Ishikawa (cell line): Measurements from ENCODE around the gene IL10RA.

Experiments used
- CEBPB ChIP-seq: IDR thresholded peaks from 2 replicates; pipeline ENCODE4 v1.6.1; 2012
- CREB1 ChIP-seq: IDR thresholded peaks from 2 replicates; pipeline ENCODE4 v1.6.1; 2012; ENCODE audit warnings: low read depth
- EGR1 ChIP-seq: IDR thresholded peaks from 2 replicates; pipeline ENCODE4 v1.6.1; 2012
- EP300 ChIP-seq: IDR thresholded peaks from 2 replicates; pipeline ENCODE4 v1.6.1; 2012; ENCODE audit warnings: borderline replicate concordance
- FOXM1 ChIP-seq: IDR thresholded peaks from 2 replicates; pipeline ENCODE4 v1.6.1; 2012; ENCODE audit warnings: low read depth, borderline replicate concordance
- NFIC ChIP-seq: IDR thresholded peaks from 2 replicates; pipeline ENCODE4 v1.6.1; 2012
- RAD21 ChIP-seq: IDR thresholded peaks from 2 replicates; pipeline ENCODE4 v1.6.1; 2012; ENCODE audit warnings: low read depth
- TAF1 ChIP-seq: IDR thresholded peaks from 2 replicates; pipeline ENCODE4 v1.6.1; 2012; ENCODE audit warnings: low read depth, mild to moderate bottlenecking
- TCF12 ChIP-seq: IDR thresholded peaks from 2 replicates; pipeline ENCODE4 v1.6.1; 2012; ENCODE audit warnings: low read depth
- TEAD4 ChIP-seq: IDR thresholded peaks from 2 replicates; pipeline ENCODE4 v1.6.1; 2012
- YY1 ChIP-seq: IDR thresholded peaks from 2 replicates; pipeline ENCODE4 v1.6.1; 2012; ENCODE audit warnings: low read depth
- ZBTB7A ChIP-seq: IDR thresholded peaks from 2 replicates; pipeline ENCODE4 v1.6.1; 2012; ENCODE audit warnings: low read depth
- TF ChIP-seq, protein P1 (sequence below): IDR thresholded peaks from 2 replicates; pipeline ENCODE4 v1.6.1; 2012; ENCODE audit warnings: low read depth, mild to moderate bottlenecking
- TF ChIP-seq, protein P2 (sequence below): IDR thresholded peaks from 2 replicates; pipeline ENCODE4 v1.6.1; 2012
- TF ChIP-seq, protein P3 (sequence below): IDR thresholded peaks from 2 replicates; pipeline ENCODE4 v1.6.1; 2012

Gene IL10RA

DNA sequence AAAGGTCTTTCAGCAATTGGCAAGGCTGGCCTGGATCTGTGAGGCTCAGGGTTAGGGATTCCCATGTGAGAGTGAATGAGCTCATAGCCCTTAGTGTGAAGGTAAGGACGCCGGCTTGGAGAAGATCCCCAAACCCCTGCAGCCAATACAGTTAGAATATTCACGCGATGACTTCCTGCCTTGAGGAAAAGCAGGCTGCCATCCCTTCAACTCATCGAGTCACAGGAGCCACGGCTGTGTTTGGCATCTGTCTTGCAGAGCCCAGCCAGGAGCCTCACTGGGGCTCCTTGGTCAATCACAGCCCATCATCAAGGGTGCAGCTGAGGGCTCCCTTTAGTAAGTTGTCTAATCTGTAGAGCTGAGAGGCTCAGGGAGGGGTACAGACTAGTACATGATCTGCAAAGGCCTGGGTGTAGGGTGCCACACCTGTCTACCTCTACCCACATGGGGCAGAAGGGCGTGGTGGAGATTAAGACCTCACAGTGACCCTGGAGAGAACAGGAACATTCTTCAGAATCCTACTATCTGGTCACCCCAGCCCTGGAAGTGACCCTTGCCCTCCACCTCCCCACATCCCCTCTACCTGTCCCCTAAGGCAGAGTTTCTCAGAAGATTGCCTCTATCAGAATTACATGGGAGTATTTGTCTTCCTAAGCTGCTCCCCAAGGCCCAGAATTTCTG lies 18.5 kb downstream of the IL10RA start:
- TF ChIP-seq ZBTB7A (no peak), YY1 (no peak), TEAD4 (no peak), RAD21 (no peak), TAF1 (no peak)

DNA sequence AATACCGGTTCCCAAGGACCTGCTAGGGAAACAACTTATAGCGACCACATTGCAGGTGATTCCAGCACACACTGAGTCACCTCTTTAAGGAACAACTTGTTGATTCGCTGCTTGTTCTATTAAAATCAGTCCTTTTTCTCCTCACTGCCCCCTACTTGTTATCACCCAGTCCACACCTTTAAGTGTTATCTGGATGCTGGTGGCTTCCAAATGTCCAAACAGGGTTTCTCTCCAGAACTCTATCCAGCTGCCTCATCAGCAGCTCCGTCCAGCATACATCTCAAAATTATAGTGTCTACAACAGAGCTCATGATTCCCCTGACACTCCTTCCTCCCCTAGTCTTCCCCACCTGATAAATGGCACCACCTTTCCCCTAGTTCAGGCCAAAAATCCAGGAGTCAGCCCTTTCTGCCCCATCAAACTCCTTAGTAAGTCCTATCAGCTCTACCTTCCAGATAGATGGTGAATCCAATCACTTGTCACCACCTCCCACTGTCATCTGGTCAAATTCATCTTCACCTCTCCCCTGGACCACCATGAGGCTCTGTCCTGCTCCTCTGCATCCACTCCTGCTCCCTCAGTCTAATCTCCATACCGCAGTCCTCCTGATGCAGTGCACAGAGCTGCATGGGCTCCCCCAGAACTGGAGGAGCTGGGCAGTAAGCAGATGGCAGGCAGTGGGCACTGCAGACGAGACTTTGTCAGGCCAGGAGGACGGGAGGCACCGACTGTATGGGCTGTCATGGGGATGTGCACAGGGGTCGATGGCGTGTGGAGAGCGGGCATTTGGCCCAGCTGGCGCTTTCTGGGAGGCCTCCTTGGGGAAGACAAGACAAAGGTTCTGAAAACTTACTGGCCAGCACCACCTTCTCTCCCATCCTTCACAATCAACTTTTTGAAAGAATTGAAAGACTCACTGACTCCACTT lies 19.3 kb downstream of the IL10RA start:
- TF ChIP-seq, protein P1, sequence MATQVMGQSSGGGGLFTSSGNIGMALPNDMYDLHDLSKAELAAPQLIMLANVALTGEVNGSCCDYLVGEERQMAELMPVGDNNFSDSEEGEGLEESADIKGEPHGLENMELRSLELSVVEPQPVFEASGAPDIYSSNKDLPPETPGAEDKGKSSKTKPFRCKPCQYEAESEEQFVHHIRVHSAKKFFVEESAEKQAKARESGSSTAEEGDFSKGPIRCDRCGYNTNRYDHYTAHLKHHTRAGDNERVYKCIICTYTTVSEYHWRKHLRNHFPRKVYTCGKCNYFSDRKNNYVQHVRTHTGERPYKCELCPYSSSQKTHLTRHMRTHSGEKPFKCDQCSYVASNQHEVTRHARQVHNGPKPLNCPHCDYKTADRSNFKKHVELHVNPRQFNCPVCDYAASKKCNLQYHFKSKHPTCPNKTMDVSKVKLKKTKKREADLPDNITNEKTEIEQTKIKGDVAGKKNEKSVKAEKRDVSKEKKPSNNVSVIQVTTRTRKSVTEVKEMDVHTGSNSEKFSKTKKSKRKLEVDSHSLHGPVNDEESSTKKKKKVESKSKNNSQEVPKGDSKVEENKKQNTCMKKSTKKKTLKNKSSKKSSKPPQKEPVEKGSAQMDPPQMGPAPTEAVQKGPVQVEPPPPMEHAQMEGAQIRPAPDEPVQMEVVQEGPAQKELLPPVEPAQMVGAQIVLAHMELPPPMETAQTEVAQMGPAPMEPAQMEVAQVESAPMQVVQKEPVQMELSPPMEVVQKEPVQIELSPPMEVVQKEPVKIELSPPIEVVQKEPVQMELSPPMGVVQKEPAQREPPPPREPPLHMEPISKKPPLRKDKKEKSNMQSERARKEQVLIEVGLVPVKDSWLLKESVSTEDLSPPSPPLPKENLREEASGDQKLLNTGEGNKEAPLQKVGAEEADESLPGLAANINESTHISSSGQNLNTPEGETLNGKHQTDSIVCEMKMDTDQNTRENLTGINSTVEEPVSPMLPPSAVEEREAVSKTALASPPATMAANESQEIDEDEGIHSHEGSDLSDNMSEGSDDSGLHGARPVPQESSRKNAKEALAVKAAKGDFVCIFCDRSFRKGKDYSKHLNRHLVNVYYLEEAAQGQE = no peak
- no peak for TF ChIP-seq TCF12
- TF ChIP-seq RAD21 = no peak
- TF ChIP-seq EP300 = no peak

DNA sequence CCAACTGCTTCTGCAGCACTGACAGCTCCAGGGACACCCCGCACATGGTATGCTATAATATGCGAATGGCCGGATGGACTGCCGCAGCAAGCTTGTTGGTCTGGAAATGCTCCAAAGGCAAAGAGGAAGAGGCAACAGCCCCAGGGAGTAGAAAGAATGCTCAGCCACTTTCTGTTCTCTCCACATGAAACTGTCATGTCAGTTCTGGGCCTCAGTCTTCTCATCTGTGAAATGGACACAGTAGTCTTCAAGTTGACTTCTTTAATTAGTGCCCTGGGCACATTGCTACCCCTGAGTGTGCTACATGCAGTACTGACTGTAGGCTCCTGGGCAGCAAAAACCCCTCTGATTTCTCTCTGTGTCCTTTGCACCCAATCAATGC lies 19.9 kb downstream of the IL10RA start:
- TF ChIP-seq FOXM1 (no peak), NFIC (no peak), YY1 (no peak), RAD21 (no peak), EGR1 (no peak), TCF12 (no peak), EP300 (no peak), CEBPB (no peak), TAF1 (no peak)
- TF ChIP-seq, protein P2, sequence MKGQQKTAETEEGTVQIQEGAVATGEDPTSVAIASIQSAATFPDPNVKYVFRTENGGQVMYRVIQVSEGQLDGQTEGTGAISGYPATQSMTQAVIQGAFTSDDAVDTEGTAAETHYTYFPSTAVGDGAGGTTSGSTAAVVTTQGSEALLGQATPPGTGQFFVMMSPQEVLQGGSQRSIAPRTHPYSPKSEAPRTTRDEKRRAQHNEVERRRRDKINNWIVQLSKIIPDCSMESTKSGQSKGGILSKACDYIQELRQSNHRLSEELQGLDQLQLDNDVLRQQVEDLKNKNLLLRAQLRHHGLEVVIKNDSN = no peak
- TF ChIP-seq, protein P3, sequence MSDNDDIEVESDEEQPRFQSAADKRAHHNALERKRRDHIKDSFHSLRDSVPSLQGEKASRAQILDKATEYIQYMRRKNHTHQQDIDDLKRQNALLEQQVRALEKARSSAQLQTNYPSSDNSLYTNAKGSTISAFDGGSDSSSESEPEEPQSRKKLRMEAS = no peak
- TF ChIP-seq, protein P1 = no peak

DNA sequence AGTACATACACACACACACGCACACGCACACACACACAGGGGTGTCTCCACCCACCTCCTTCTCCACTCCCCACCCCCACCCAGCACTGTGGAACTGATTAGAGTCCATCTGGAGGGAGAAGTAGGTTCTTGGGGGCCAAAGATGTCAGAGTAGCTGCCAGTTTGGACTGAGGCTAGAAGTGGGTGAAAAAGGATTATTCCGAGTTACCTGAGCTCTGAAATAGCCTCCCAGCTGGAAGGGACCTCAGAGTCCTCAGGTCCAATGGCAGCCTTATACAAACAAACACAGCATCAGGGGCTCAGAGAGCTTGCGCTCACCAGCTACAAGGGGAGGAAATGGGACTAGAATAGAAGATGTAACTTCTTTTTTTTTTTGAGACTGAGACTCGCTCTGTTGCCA lies 20.8 kb downstream of the IL10RA start:
- no peak for TF ChIP-seq RAD21
- TF ChIP-seq TAF1 = no peak

DNA sequence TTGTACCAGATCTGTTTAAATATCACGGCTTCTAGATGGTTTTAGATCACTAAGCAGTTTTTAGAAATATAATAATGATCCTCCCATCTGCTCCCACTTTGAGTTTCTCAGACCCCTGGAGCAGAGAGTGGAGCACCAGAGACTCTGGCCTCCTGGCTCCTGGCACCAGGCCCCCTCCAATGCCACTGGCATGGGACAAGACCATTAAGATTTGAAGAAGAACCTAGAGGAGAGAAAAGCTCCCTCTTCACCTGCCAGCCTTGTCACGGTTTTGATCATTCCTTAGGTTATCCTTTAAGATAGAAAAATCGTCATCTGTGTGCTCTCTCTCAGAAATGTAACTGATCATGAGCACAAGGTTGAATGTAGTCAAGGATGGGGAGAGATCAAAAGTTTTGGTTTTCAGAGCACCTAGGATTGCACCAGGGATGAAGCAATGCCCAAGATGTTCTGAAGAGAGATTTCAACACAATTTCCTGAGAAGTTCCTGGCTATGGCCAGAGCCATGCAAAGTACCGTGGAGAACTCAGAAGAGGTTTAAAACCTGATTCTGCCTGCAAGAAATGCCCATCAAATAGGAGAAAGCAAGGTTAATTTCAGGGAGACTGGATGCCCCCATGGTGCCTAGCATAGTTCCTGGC lies 22.2 kb downstream of the IL10RA start:
- TF ChIP-seq NFIC = no peak
- TF ChIP-seq, protein P3 = no peak
- TF ChIP-seq, protein P1 = no peak
- TF ChIP-seq, protein P2 = no peak
- no peak for TF ChIP-seq ZBTB7A
- no peak for TF ChIP-seq EGR1
- no peak for TF ChIP-seq CREB1
- TF ChIP-seq TAF1 = no peak
- TF ChIP-seq EP300 = no peak
- TF ChIP-seq FOXM1 = no peak
- TF ChIP-seq RAD21 = no peak
